ENCODE results near the gene ACBD3.

DNA sequence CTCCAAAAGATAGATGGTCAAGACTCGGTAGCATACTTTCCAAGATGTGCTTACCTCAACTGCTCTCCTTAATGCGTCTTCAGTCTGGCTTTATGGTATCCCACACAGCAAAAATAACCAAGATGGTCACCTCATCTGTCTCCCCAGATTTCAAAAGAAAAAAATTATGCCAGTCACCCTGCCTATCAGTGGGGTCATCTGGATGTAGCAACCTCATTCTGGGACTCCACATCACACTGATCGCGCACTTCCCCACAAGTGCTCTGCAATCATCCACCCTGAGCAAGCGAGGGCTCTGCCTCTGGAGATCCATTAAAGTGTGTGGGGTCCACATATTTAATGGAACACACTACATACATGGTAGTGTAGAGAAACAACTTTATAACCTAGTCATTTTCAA lies 42.5 kb downstream of the ACBD3 start:
- TF ChIP-seq, protein P1, sequence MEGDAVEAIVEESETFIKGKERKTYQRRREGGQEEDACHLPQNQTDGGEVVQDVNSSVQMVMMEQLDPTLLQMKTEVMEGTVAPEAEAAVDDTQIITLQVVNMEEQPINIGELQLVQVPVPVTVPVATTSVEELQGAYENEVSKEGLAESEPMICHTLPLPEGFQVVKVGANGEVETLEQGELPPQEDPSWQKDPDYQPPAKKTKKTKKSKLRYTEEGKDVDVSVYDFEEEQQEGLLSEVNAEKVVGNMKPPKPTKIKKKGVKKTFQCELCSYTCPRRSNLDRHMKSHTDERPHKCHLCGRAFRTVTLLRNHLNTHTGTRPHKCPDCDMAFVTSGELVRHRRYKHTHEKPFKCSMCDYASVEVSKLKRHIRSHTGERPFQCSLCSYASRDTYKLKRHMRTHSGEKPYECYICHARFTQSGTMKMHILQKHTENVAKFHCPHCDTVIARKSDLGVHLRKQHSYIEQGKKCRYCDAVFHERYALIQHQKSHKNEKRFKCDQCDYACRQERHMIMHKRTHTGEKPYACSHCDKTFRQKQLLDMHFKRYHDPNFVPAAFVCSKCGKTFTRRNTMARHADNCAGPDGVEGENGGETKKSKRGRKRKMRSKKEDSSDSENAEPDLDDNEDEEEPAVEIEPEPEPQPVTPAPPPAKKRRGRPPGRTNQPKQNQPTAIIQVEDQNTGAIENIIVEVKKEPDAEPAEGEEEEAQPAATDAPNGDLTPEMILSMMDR (IDR thresholded peaks at IDR 0.05) = no peak
- TF ChIP-seq POLR2A (IDR thresholded peaks at IDR 0.05) = no peak

Measured in body of pancreas (tissue), 4 donors.